ENCODE results near the gene HUWE1. TPM values are rescaled to one million over a fixed set of nuclear protein-coding genes. Genes with fewer than 3 reads are reported as not detected.

HUWE1 gene
- total and polyA plus RNA-seq, 2 of the 13 experiments (the other 11 are each of a cell fraction or from before 2014, with no cell fraction given): 63.2 to 68.1 TPM

- Histone ChIP-seq H2AFZ (ENCODE audit: low read length) (no peak overlapping the region), H3K9me3 (ENCODE audit: low read length) (no peaks in the 10 kb centered on the region), H3K4me3 (replicated peaks in 1 of 3; ENCODE audit: insufficient read depth in 1 of 3, low read depth in 2 of 3, low read length in 3 of 3) (no peak overlapping the region), H3K36me3 (replicated peaks in 1 of 2; ENCODE audit: control insufficient read depth in 1 of 2, insufficient read depth in 2 of 2, low read length in 2 of 2) (no peaks in the 10 kb centered on the region), H3K27ac (ENCODE audit: extremely low read length, insufficient read depth, low read length) (no peak overlapping the region), H4K20me1 (ENCODE audit: insufficient read depth, low read length) (no peaks in the 10 kb centered on the region), H3K9ac (ENCODE audit: insufficient read depth, low read depth, low read length) (no peak overlapping the region), H3K27me3 (ENCODE audit: control insufficient read depth in 1 of 2, insufficient read depth in 2 of 2, low read length in 2 of 2) (no peaks in the 10 kb centered on the region), H3K4me1 (ENCODE audit: insufficient read depth, low read length) (no peaks in the 10 kb centered on the region), H3K4me2 (ENCODE audit: low read depth, low read length) (no peak overlapping the region), H3K79me2 (ENCODE audit: insufficient read depth, low read length) (no peaks in the 10 kb centered on the region)
- ChIA-PET POLR2A (no interaction called here), CTCF (ENCODE audit: low intra/inter-chr PET ratio, low total read pairs) (no interaction called here)
- FAIRE-seq: no peak
- no peak for DNase-seq (ENCODE audit: low spot score)
- in situ Hi-C loops (cut with HindIII; ENCODE audit: extremely low pct_ligation_motif_present, low pct_unique_long_range_greater_than_20kb) (no loop called here), intact Hi-C loops (cut with micrococcal nuclease; ENCODE audit: unreplicated experiment) (no loop called here)
- no peak for ATAC-seq
- TF ChIP-seq ZNF547 (CRISPR knock-in tag; IDR thresholded peaks at IDR 0.05) (no peak), SIX4 (CRISPR knock-in tag; IDR thresholded peaks at IDR 0.05) (no peak), MEIS1 (CRISPR knock-in tag; IDR thresholded peaks at IDR 0.05; ENCODE audit: borderline replicate concordance) (no peak), HOXD1 (CRISPR knock-in tag; IDR thresholded peaks at IDR 0.05) (no peak), MLXIP (CRISPR knock-in tag; IDR thresholded peaks at IDR 0.05; ENCODE audit: borderline replicate concordance) (no peak)
- BruUV-seq (replicated peaks): no TSS peak
These were observed 31.6 kb upstream of the HUWE1 start for GRCh38 chrX:53718073-53718472.

- BruUV-seq (replicated peaks): no TSS peak
- no peaks in the 10 kb centered on the region for H3K4me1 ChIP-seq (ENCODE audit: insufficient read depth, low read length)
- no peaks in the 10 kb centered on the region for H3K36me3 ChIP-seq (replicated peaks in 1 of 2; ENCODE audit: control insufficient read depth in 1 of 2, insufficient read depth in 2 of 2, low read length in 2 of 2)
- FAIRE-seq (no peak), DNase-seq (ENCODE audit: low spot score) (no peak), ATAC-seq (no peak)
- no peaks in the 10 kb centered on the region for H3K79me2 ChIP-seq (ENCODE audit: insufficient read depth, low read length)
- ChIA-PET POLR2A (no interaction called here), CTCF (ENCODE audit: low intra/inter-chr PET ratio, low total read pairs) (no interaction called here)
- WGBS (ENCODE audit: low lambda C conversion rate): 0% methylated on average over 1 of the region's 2 CpGs
- H3K4me2 ChIP-seq (ENCODE audit: low read depth, low read length): no peak overlapping the region
- in situ Hi-C loops (cut with HindIII; ENCODE audit: extremely low pct_ligation_motif_present, low pct_unique_long_range_greater_than_20kb) (no loop called here), intact Hi-C loops (cut with micrococcal nuclease; ENCODE audit: unreplicated experiment) (no loop called here)
- H3K4me3 ChIP-seq (replicated peaks in 1 of 3; ENCODE audit: insufficient read depth in 1 of 3, low read depth in 2 of 3, low read length in 3 of 3): no peak overlapping the region
- H4K20me1 ChIP-seq (ENCODE audit: insufficient read depth, low read length): no peaks in the 10 kb centered on the region
- H3K27me3 ChIP-seq (ENCODE audit: control insufficient read depth in 1 of 2, insufficient read depth in 2 of 2, low read length in 2 of 2): no peaks in the 10 kb centered on the region
- H3K9ac ChIP-seq (ENCODE audit: insufficient read depth, low read depth, low read length): no peak overlapping the region
- H3K9me3 ChIP-seq (ENCODE audit: low read length): no peaks in the 10 kb centered on the region
- no peak overlapping the region for H3K27ac ChIP-seq (ENCODE audit: extremely low read length, insufficient read depth, low read length)
- no peak overlapping the region for H2AFZ ChIP-seq (ENCODE audit: low read length)
- TF ChIP-seq ZBTB42 (CRISPR knock-in tag; IDR thresholded peaks at IDR 0.05): no peak
- no peak for TF ChIP-seq ONECUT2 (CRISPR knock-in tag; IDR thresholded peaks at IDR 0.05)
- no peak for TF ChIP-seq SNAI1 (CRISPR knock-in tag; IDR thresholded peaks at IDR 0.05; ENCODE audit: borderline replicate concordance)
- TF ChIP-seq NONO (IDR thresholded peaks at IDR 0.05): no peak
- TF ChIP-seq NONO (CRISPR knock-in tag; conservative IDR thresholded peaks at IDR 0.05): no peak
- TF ChIP-seq ZNF557 (CRISPR knock-in tag; IDR thresholded peaks at IDR 0.05): no peak
- no peak for TF ChIP-seq ZNF20 (CRISPR knock-in tag; IDR thresholded peaks at IDR 0.05)
- TF ChIP-seq ZBTB43 (CRISPR knock-in tag; conservative IDR thresholded peaks at IDR 0.05): no peak
- no peak for TF ChIP-seq ZNF367 (CRISPR knock-in tag; IDR thresholded peaks at IDR 0.05; ENCODE audit: borderline replicate concordance)
- TF ChIP-seq ZNF768 (CRISPR knock-in tag; IDR thresholded peaks at IDR 0.05): no peak
These were observed 30.7 kb upstream of the HUWE1 start for GRCh38 chrX:53717205-53717604.
